Muscle of leg (tissue), 16 donors: ENCODE data around the gene GALK1. TPM values are rescaled to one million over a fixed set of nuclear protein-coding genes. Genes with fewer than 3 reads are reported as not detected.
"Not testable (repeated sequence)": the region's sequence is repeated elsewhere in the genome, so short reads cannot be mapped to it uniquely, and the experiment has no call there.

Experiments used
- DNase-seq: peaks from one replicate; pipeline ENCODE4 v3.0.0; 2013
- H3K27ac ChIP-seq: one replicate; pipeline ENCODE4 v1.5.1; 2013; ENCODE audit warnings: mild to moderate bottlenecking, low read length, control low read depth
- H3K27me3 ChIP-seq: one replicate; pipeline ENCODE4 v1.6.1; 2013; ENCODE audit warnings: low read length; ENCODE audit not compliant: control insufficient read depth, insufficient read depth
- H3K36me3 ChIP-seq: one replicate; pipeline ENCODE4 v1.6.1; 2013; ENCODE audit warnings: low read length; ENCODE audit not compliant: control insufficient read depth, insufficient read depth
- H3K4me1 ChIP-seq: one replicate; pipeline ENCODE4 v1.6.1; 2013; ENCODE audit warnings: low read length; ENCODE audit not compliant: control insufficient read depth, insufficient read depth
- H3K4me3 ChIP-seq: one replicate; pipeline ENCODE4 v1.5.1; 2013; ENCODE audit warnings: low read length, control low read depth
- H3K9me3 ChIP-seq: replicated peaks from 2 replicates; pipeline ENCODE4 v1.6.1; 2013; ENCODE audit warnings: low read depth, low read length; ENCODE audit not compliant: control insufficient read depth
- WGBS: methylation state at CpG from one replicate; pipeline ENCODE4 v1.1.5; 2013; ENCODE audit warnings: missing lambda C conversion rate; ENCODE audit not compliant: insufficient coverage; 5-methylcytosine and 5-hydroxymethylcytosine counted together
- long read RNA-seq, 11 donors: transcript quantifications; one replicate each; lab custom pipeline, GENCODE V29; 2026
- polyA plus RNA-seq, 8 donors: library from polyadenylated mRNA; unstranded; fragments of 120-200 nt; gene quantifications; one replicate each; pipeline versions ENCODE4 v1.2.1 to v1.2.3, GENCODE V29; 2013; ENCODE audit warnings: inconsistent platforms in 1 of 8, low replicate concordance in 1 of 8; ENCODE audit not compliant: insufficient read length in 8 of 8, insufficient read depth in 1 of 8
- total RNA-seq: library from RNA; stranded (reverse); fragments of 120-200 nt; gene quantifications from one replicate; pipeline ENCODE4 v1.2.4, GENCODE V29; 2013

GALK1 gene
- 27.7 TPM for total RNA-seq
- 10 to 100 TPM; 28.2 to 38.5 (median 32.1) TPM for polyA plus RNA-seq
- long read RNA-seq, donor 1, transcript GALK1-205 (8 exons, 1,866 nt), result major isoform, 5 of 6 reads
- long read RNA-seq, donor 1, partial matches to known transcripts, result 0 of 6 reads
- long read RNA-seq, donor 1, other reads (novel, unspliced or antisense), result 0 of 6 reads
- long read RNA-seq, donor 2, partial matches to known transcripts, result 0 of 3 reads
- long read RNA-seq, donor 2, other reads (novel, unspliced or antisense), result 0 of 3 reads
- long read RNA-seq, donor 3, transcript GALK1-205 (8 exons, 1,866 nt), result major isoform, 17 of 21 reads
- long read RNA-seq, donor 3, partial matches to known transcripts, result 0 of 21 reads
- long read RNA-seq, donor 3, other reads (novel, unspliced or antisense), result 0 of 21 reads
- long read RNA-seq, donor 4, transcript GALK1-205 (8 exons, 1,866 nt), result major isoform, 8 of 9 reads
- long read RNA-seq, donor 4, partial matches to known transcripts, result 0 of 9 reads
- long read RNA-seq, donor 4, other reads (novel, unspliced or antisense), result 0 of 9 reads
- long read RNA-seq, donor 5, transcript GALK1-205 (8 exons, 1,866 nt), result major isoform, 32 of 38 reads
- long read RNA-seq, donor 5, partial matches to known transcripts, result 0 of 38 reads
- long read RNA-seq, donor 5, other reads (novel, unspliced or antisense), result 0 of 38 reads
- long read RNA-seq, donor 6, transcript GALK1-205 (8 exons, 1,866 nt), result major isoform, 28 of 31 reads
- long read RNA-seq, donor 6, partial matches to known transcripts, result 0 of 31 reads
- long read RNA-seq, donor 6, other reads (novel, unspliced or antisense), result 0 of 31 reads
- long read RNA-seq, donor 7, transcript GALK1-205 (8 exons, 1,866 nt), result major isoform, 13 of 16 reads
- long read RNA-seq, donor 7, partial matches to known transcripts, result 0 of 16 reads
- long read RNA-seq, donor 7, other reads (novel, unspliced or antisense), result 0 of 16 reads
- long read RNA-seq, donor 8, transcript GALK1-205 (8 exons, 1,866 nt), result major isoform, 6 of 10 reads
- long read RNA-seq, donor 8, partial matches to known transcripts, result 0 of 10 reads
- long read RNA-seq, donor 8, other reads (novel, unspliced or antisense), result 0 of 10 reads
- long read RNA-seq, donor 9, transcript GALK1-205 (8 exons, 1,866 nt), result major isoform, 12 of 13 reads
- long read RNA-seq, donor 9, partial matches to known transcripts, result 0 of 13 reads
- long read RNA-seq, donor 9, other reads (novel, unspliced or antisense), result 0 of 13 reads
- long read RNA-seq, donor 10, transcript GALK1-205 (8 exons, 1,866 nt), result major isoform, 12 of 13 reads
- long read RNA-seq, donor 10, partial matches to known transcripts, result 0 of 13 reads
- long read RNA-seq, donor 10, other reads (novel, unspliced or antisense), result 0 of 13 reads
- long read RNA-seq, donor 11, transcript GALK1-205 (8 exons, 1,866 nt), result major isoform, 20 of 22 reads
- long read RNA-seq, donor 11, partial matches to known transcripts, result 0 of 22 reads
- long read RNA-seq, donor 11, other reads (novel, unspliced or antisense), result 0 of 22 reads

- no peaks in the 10 kb centered on the region for H3K9me3 ChIP-seq
- peak; percentile 90 for DNase-seq
- H3K36me3 ChIP-seq, result peaks cover 11% of the 10 kb centered on the region
- under 1% methylated on average over 71 of the region's 71 CpGs for WGBS
- H3K27ac ChIP-seq, result peak within 1 kb of the TSS; percentile 88
- no peaks in the 10 kb centered on the region for H3K27me3 ChIP-seq
- peak within 1 kb of the TSS; percentile 64 for H3K4me3 ChIP-seq
- H3K4me1 ChIP-seq, result peaks cover 20% of the 10 kb centered on the region
Measured at GRCh38 chr17:75764711-75765421, at the start of gene GALK1. GALK1 (minus strand) TSS chr17:75765192; CDS start chr17:75765136, 56 bp downstream.

- 100% methylated on average over 2 of the region's 6 CpGs for WGBS
- peaks cover 94% of the 10 kb centered on the region for H3K36me3 ChIP-seq
- H3K4me3 ChIP-seq, result no peak overlapping the region
- no peak for DNase-seq
- H3K27ac ChIP-seq, result no peak overlapping the region
- H3K9me3 ChIP-seq, result no peaks in the 10 kb centered on the region
- H3K4me1 ChIP-seq, result peaks cover 9% of the 10 kb centered on the region
- no peaks in the 10 kb centered on the region for H3K27me3 ChIP-seq
Measured at GRCh38 chr17:75814021-75814395, 49.0 kb upstream of the GALK1 start.

- DNase-seq, result no peak
- no peak overlapping the region for H3K4me3 ChIP-seq
- no peaks in the 10 kb centered on the region for H3K27me3 ChIP-seq
- H3K9me3 ChIP-seq, result no peaks in the 10 kb centered on the region
- peaks cover 14% of the 10 kb centered on the region for H3K4me1 ChIP-seq
- H3K27ac ChIP-seq, result no peak overlapping the region
- 77% methylated on average over 15 of the region's 24 CpGs for WGBS
- H3K36me3 ChIP-seq, result peaks cover 88% of the 10 kb centered on the region
Measured at GRCh38 chr17:75813081-75814020, 48.4 kb upstream of the GALK1 start.

- H3K9me3 ChIP-seq, result no peaks in the 10 kb centered on the region
- no peaks in the 10 kb centered on the region for H3K27me3 ChIP-seq
- DNase-seq, result no peak
- WGBS, result 77% methylated on average over 23 of the region's 27 CpGs
- no peak overlapping the region for H3K27ac ChIP-seq
- peaks cover 78% of the 10 kb centered on the region for H3K36me3 ChIP-seq
- H3K4me3 ChIP-seq, result no peak overlapping the region
- peaks cover 17% of the 10 kb centered on the region for H3K4me1 ChIP-seq
Measured at GRCh38 chr17:75812096-75813013, 47.4 kb upstream of the GALK1 start.

GRCh38 chr17:75811174-75811573 lies 46.2 kb upstream of the GALK1 start:
- DNase-seq, result no peak
- WGBS, result 87% methylated on average over 6 of the region's 7 CpGs
- H3K27ac ChIP-seq, result no peak overlapping the region
- H3K4me3 ChIP-seq, result no peak overlapping the region
- H3K4me1 ChIP-seq, result peaks cover 17% of the 10 kb centered on the region
- no peaks in the 10 kb centered on the region for H3K27me3 ChIP-seq
- no peaks in the 10 kb centered on the region for H3K9me3 ChIP-seq
- peaks cover 67% of the 10 kb centered on the region for H3K36me3 ChIP-seq

GRCh38 chr17:75810756-75811155 lies 45.8 kb upstream of the GALK1 start:
- H3K36me3 ChIP-seq, result peaks cover 63% of the 10 kb centered on the region
- H3K9me3 ChIP-seq, H3K4me3 ChIP-seq, H3K27ac ChIP-seq, H3K27me3 ChIP-seq, DNase-seq: not testable (repeated sequence)
- H3K4me1 ChIP-seq, result peaks cover 17% of the 10 kb centered on the region
- 93% methylated on average over 9 of the region's 11 CpGs for WGBS

GRCh38 chr17:75810216-75810615 lies 45.2 kb upstream of the GALK1 start:
- Histone ChIP-seq H3K36me3 (peaks cover 59% of the 10 kb centered on the region), H3K27ac (no peak overlapping the region), H3K9me3 (no peaks in the 10 kb centered on the region), H3K4me1 (peaks cover 17% of the 10 kb centered on the region), H3K27me3 (no peaks in the 10 kb centered on the region), H3K4me3 (no peak overlapping the region)
- 100% methylated on average over 1 of the region's 5 CpGs for WGBS
- no peak for DNase-seq

GRCh38 chr17:75809631-75810111 lies 44.7 kb upstream of the GALK1 start:
- no peak for DNase-seq

More at GRCh38 chr17:75809631-75810111, 44.7 kb upstream of the GALK1 start:
- Histone ChIP-seq H3K36me3 (peaks cover 54% of the 10 kb centered on the region), H3K27me3 (no peaks in the 10 kb centered on the region), H3K9me3 (no peaks in the 10 kb centered on the region), H3K27ac (peak overlapping the region; percentile 51), H3K4me3 (no peak overlapping the region), H3K4me1 (peaks cover 17% of the 10 kb centered on the region)
- 90% methylated on average over 24 of the region's 24 CpGs for WGBS
